HepG2 (cell line): Measurements from ENCODE around the gene SCRG1. TPM values are rescaled to one million over a fixed set of nuclear protein-coding genes. Genes with fewer than 3 reads are reported as not detected.

Source experiments
- ATAC-seq: fragments of 200-7000 bp; cut with Tn5 transposase; 3 replicates; pipeline ENCODE4 v1.9.1; 2020; ENCODE audit warnings: mild to moderate bottlenecking, moderate library complexity
- BruUV-seq: library from RNA; stranded (reverse); fragments of 400-500 nt; replicated peaks from 2 replicates; lab custom pipeline; 2021; lab: Mats Ljungman, UMichigan
- CTCF ChIA-PET: fragments of 300-600 bp; formaldehyde crosslinking; extraction: SDS; loops from one replicate; lab custom pipeline; 2021; ENCODE audit warnings: low total read pairs, inconsistent platforms, low intra/inter-chr PET ratio; lab: Yijun Ruan, JAX
- POLR2A ChIA-PET: fragments of 350-600 bp; sonication (Branson Sonifier 250); formaldehyde crosslinking; loops from one replicate; lab custom pipeline; 2020; ENCODE audit warnings: antibody characterized with exemption, inconsistent platforms; lab: Yijun Ruan, JAX
- DNase-seq: peaks from one replicate; pipeline ENCODE4 v3.0.0-alpha.2; 2015; ENCODE audit warnings: low spot score
- FAIRE-seq: peaks from 3 replicates; lab custom pipeline; 2011; peaks lifted over from hg19 to GRCh38; lab: Jason Lieb, UNC
- H2AFZ ChIP-seq: one replicate; pipeline ENCODE4 v1.6.1; 2011; ENCODE audit warnings: low read length, inconsistent platforms
- H3K27ac ChIP-seq: fragments of 300-600 bp; 3 replicates; pipeline ENCODE4 v1.8.0; 2011; ENCODE audit warnings: mixed run types, mild to moderate bottlenecking, mixed read lengths, low read length, inconsistent platforms; ENCODE audit not compliant: insufficient read depth; ENCODE audit errors: extremely low read length
- H3K27me3 ChIP-seq, 2 experiments: fragments of 200-600 bp in 1 of 2; 2 replicates in 1 of 2; 3 replicates in 1 of 2; pipeline versions ENCODE4 v1.6.0 to v1.8.0; 2011; ENCODE audit warnings: low read length in 2 of 2, mild to moderate bottlenecking in 2 of 2, moderate library complexity in 2 of 2, inconsistent platforms in 1 of 2; ENCODE audit not compliant: insufficient read depth in 2 of 2, control insufficient read depth in 1 of 2
- H3K36me3 ChIP-seq, 2 experiments: fragments of 200-600 bp in 1 of 2; replicated peaks in 1 of 2; 2 replicates in 1 of 2; 3 replicates in 1 of 2; pipeline versions ENCODE4 v1.5.1 to v1.8.0; 2011; ENCODE audit warnings: low read length in 2 of 2, inconsistent platforms in 1 of 2; ENCODE audit not compliant: insufficient read depth in 2 of 2, control insufficient read depth in 1 of 2
- H3K4me1 ChIP-seq: 2 replicates; pipeline ENCODE4 v1.5.1; 2012; ENCODE audit warnings: low read length, inconsistent platforms; ENCODE audit not compliant: insufficient read depth
- H3K4me2 ChIP-seq: 2 replicates; pipeline ENCODE4 v1.6.0; 2011; ENCODE audit warnings: low read depth, low read length, inconsistent platforms
- H3K4me3 ChIP-seq, 3 experiments: fragments of 200-600 bp in 1 of 3; sonication (generic), shearing (Covaris generic) in 1 of 3; replicated peaks in 1 of 3; 2 replicates each; pipeline ENCODE4 v1.5.1; 2011 to 2016; ENCODE audit warnings: low read length in 3 of 3, inconsistent platforms in 2 of 3, low read depth in 2 of 3, mild to moderate bottlenecking in 2 of 3, control low read depth in 1 of 3, mixed read lengths in 1 of 3; ENCODE audit not compliant: insufficient read depth in 1 of 3
- H3K79me2 ChIP-seq: one replicate; pipeline ENCODE4 v1.6.1; 2011; ENCODE audit warnings: low read length, inconsistent platforms; ENCODE audit not compliant: insufficient read depth
- H3K9ac ChIP-seq: 2 replicates; pipeline ENCODE4 v1.6.0; 2011; ENCODE audit warnings: mild to moderate bottlenecking, low read depth, low read length, inconsistent platforms; ENCODE audit not compliant: insufficient read depth
- H3K9me3 ChIP-seq: 2 replicates; pipeline ENCODE4 v1.5.1; 2012; ENCODE audit warnings: mild to moderate bottlenecking, low read length
- H4K20me1 ChIP-seq: 2 replicates; pipeline ENCODE4 v1.6.0; 2011; ENCODE audit warnings: inconsistent platforms, mild to moderate bottlenecking, low read length, moderate library complexity; ENCODE audit not compliant: insufficient read depth
- HDAC1 ChIP-seq: sonication (generic); formaldehyde crosslinking; IDR thresholded peaks from 2 replicates; pipeline ENCODE4 v1.5.1; 2020; ENCODE audit warnings: mild to moderate bottlenecking, missing genetic modification reagents
- JUND ChIP-seq: sonication (generic); formaldehyde crosslinking; IDR thresholded peaks from 2 replicates; pipeline ENCODE4 v1.8.0; 2022; ENCODE audit warnings: mild to moderate bottlenecking, missing genetic modification reagents
- KDM3A ChIP-seq: IDR thresholded peaks from 2 replicates; pipeline ENCODE4 v1.6.1; 2018; ENCODE audit warnings: low read depth, missing compliant biosample characterization
- PITX1 ChIP-seq: sonication (generic); formaldehyde crosslinking; IDR thresholded peaks from 2 replicates; pipeline ENCODE4 v1.5.1; 2020; ENCODE audit warnings: mild to moderate bottlenecking, missing genetic modification reagents
- PRDM15 ChIP-seq: sonication (generic); formaldehyde crosslinking; IDR thresholded peaks from 2 replicates; pipeline ENCODE4 v1.4.0; 2020; ENCODE audit warnings: missing genetic modification reagents
- ZFP36 ChIP-seq: fragments of 150-350 bp; IDR thresholded peaks from 2 replicates; pipeline ENCODE4 v1.6.1; 2018; ENCODE audit warnings: borderline replicate concordance, low read length, low read depth; ENCODE audit not compliant: partially characterized antibody
- ZNF10 ChIP-seq: sonication (generic); formaldehyde crosslinking; IDR thresholded peaks from 2 replicates; pipeline ENCODE4 v1.4.0; 2020; ENCODE audit warnings: mild to moderate bottlenecking, low read depth, missing genetic modification reagents, borderline replicate concordance
- ZNF343 ChIP-seq: sonication (generic); formaldehyde crosslinking; IDR thresholded peaks from 2 replicates; pipeline ENCODE4 v1.4.0; 2020; ENCODE audit warnings: mild to moderate bottlenecking, missing genetic modification reagents
- ZSCAN20 ChIP-seq: sonication (generic); formaldehyde crosslinking; IDR thresholded peaks from 2 replicates; pipeline ENCODE4 v1.4.0; 2020; ENCODE audit warnings: missing genetic modification reagents, mild to moderate bottlenecking, borderline replicate concordance
- WGBS: methylation state at CpG from one replicate; pipeline ENCODE4 v1.1.6; 2017; ENCODE audit warnings: low lambda C conversion rate; 5-methylcytosine and 5-hydroxymethylcytosine counted together
- in situ Hi-C: cut with HindIII; loops from 2 replicates; pipeline ENCODE4 v1.10.0; 2017; ENCODE audit warnings: low pct_unique_long_range_greater_than_20kb; ENCODE audit not compliant: extremely low pct_ligation_motif_present
- intact Hi-C: fragments of 100-400 bp; cut with micrococcal nuclease; formaldehyde crosslinking; loops from one replicate; pipeline ENCODE4 v1.10.0; 2022; ENCODE audit not compliant: unreplicated experiment
- polyA plus RNA-seq, 8 experiments: library from polyadenylated mRNA; depleted of rRNA in 3 of 8; stranded (reverse) in 7 of 8; unstranded in 1 of 8; fragments of >200 nt; fragmentation: Illumina TruSeq in 4 of 8; extraction: Trizol in 4 of 8; gene quantifications; 2 replicates each; pipeline versions ENCODE4 v1.2.1 to v1.2.3, GENCODE V29; 2011 to 2016; ENCODE audit warnings: low read depth in 4 of 8, missing spikeins in 1 of 8, mixed read lengths in 1 of 8; ENCODE audit not compliant: insufficient read depth in 1 of 8
- total RNA-seq, 5 experiments: library from RNA; depleted of rRNA; stranded (reverse); fragments of >200 nt; fragmentation: Illumina TruSeq; extraction: Trizol; gene quantifications; 2 replicates each; pipeline ENCODE4 v1.2.3, GENCODE V29; 2016; ENCODE audit warnings: low read depth in 1 of 5

The SCRG1 gene
- total and polyA plus RNA-seq, 2 of the 13 experiments (the other 11 are each of a cell fraction or from before 2014, with no cell fraction given): not detected

DNA sequence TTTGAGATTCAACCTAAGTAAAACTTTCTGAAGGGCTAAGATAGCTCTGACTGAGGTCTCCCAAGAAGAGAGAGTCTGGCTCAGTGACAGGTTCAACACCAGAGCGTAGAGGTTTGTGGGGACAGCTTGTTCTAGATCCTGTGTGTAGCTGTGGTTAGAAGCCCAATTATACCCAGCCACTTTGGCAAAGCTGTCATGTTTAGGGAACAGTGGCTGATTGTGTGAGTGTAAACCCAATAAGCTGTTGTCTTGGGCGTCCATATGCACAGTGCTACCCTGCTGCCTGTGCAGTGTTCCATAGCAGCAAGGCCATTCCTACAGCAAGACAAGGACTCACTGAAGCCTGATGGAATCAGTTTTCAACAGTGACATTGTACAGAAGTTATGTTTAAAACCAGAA lies 11.2 kb upstream of the SCRG1 start:
- CTCF ChIA-PET: no interaction called here
- POLR2A ChIA-PET: no interaction called here
- no peak overlapping the region for H3K27ac ChIP-seq
- no peaks in the 10 kb centered on the region for H3K9me3 ChIP-seq
- no peaks in the 10 kb centered on the region; a peak in 1 of 5 replicates for H3K27me3 ChIP-seq
- TF ChIP-seq HDAC1 (CRISPR knock-in tag): no peak
- TF ChIP-seq ZSCAN20: no peak
- no peak for TF ChIP-seq KDM3A (CRISPR knock-in tag)
- TF ChIP-seq ZNF343 (CRISPR knock-in tag): no peak
- no peak for TF ChIP-seq ZNF10 (CRISPR knock-in tag)
- no peak for TF ChIP-seq ZFP36
- no peak for TF ChIP-seq PRDM15 (CRISPR knock-in tag)
- TF ChIP-seq PITX1: no peak
- no peak for TF ChIP-seq JUND
- TF ChIP-seq, all 625 proteins: peak for 0
- Histone ChIP-seq H3K4me3 (no peak overlapping the region), H3K79me2 (no peaks in the 10 kb centered on the region), H2AFZ (no peak overlapping the region), H3K4me2 (no peak overlapping the region), H3K4me1 (no peaks in the 10 kb centered on the region), H3K9ac (no peak overlapping the region), H3K36me3 (no peaks in the 10 kb centered on the region), H4K20me1 (no peaks in the 10 kb centered on the region)
- in situ Hi-C loops (loop anchor here (10.0 to 25.0 kb wide), 2 partner anchors 125 to 398 kb away; no protein-coding TSS in a partner anchor), intact Hi-C loops (loop anchor here (10.0 kb wide), 1 partner anchor 385 kb away; no protein-coding TSS in a partner anchor)
- no peak for ATAC-seq
- no peak for DNase-seq
- FAIRE-seq: no peak
- WGBS: 29% methylated on average over 1 of the region's 2 CpGs
- no TSS peak for BruUV-seq
